ENCODE measurements around the gene RAB40C.

GRCh38 chr16:642189-643049 lies 52.6 kb downstream of the RAB40C start:
- TF ChIP-seq POLR2AphosphoS5 (IDR thresholded peaks at IDR 0.05; ENCODE audit: low read depth, low read length): no peak
- TF ChIP-seq REST (IDR thresholded peaks at IDR 0.05; ENCODE audit: insufficient read depth in 1 of 2, low read depth in 2 of 2, low read length in 2 of 2): no peak
